Stimulated activated CD8-positive, alpha-beta memory T cell treated with anti-CD3 and anti-CD28 coated beads, Interleukin-4, amount 100 ng/mL, for 1 hour (primary cell): ENCODE measurements around the gene PGK1.

Source experiments
- DNase-seq, 2 donors: peaks; one replicate each; pipeline ENCODE4 v3.0.0-alpha.2; 2020; ENCODE audit warnings: low read depth in 2 of 2, low spot score in 1 of 2

The PGK1 gene

DNA sequence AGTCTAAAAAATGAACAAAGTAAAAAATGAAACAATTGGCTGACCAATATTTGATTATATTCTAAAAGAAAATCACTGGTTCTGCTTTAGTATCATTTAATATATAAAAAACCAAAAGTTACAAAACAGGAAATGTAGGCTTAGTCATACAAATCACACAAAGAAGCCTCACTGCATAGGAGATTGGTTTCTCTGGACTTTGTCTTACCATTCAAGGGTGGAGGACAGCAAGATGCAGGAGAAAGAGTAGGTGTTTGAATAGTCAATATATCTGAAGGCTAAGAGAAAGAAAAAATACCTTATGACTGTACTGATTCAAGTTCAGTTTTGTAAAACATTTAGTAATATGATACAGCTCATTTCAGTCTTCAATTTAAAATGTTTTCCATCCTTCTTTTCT lies 64.0 kb downstream of the PGK1 start:
- no peak for DNase-seq
